SW480 (cell line): Measurements from ENCODE around the gene NR0B2.
"Not testable (repeated sequence)": the region's sequence is repeated elsewhere in the genome, so short reads cannot be mapped to it uniquely, and the experiment has no call there.

Experiments used
- DNase-seq: peaks from one replicate; pipeline ENCODE4 v3.0.0-alpha.2; 2016; ENCODE audit warnings: low spot score

NR0B2 gene

GRCh38 chr1:26889551-26890466 is 24.0 kb downstream of the NR0B2 start, which contains the start of gene GPN2:
Gene GPN2 (minus strand): TSS chr1:26890283. CDS start chr1:26890096, 187 bp downstream.
- peak; percentile 69 for DNase-seq

GRCh38 chr1:26888231-26888630 is 25.5 kb downstream of the NR0B2 start:
- DNase-seq = no peak

GRCh38 chr1:26887125-26887524 is 26.6 kb downstream of the NR0B2 start:
- DNase-seq = peak; percentile 28

GRCh38 chr1:26882696-26883463 is 30.9 kb downstream of the NR0B2 start:
- DNase-seq = no peak

- not testable (repeated sequence) for DNase-seq
These were observed 32.2 kb downstream of the NR0B2 start for GRCh38 chr1:26881611-26882010.

- DNase-seq = no peak
These were observed 34.0 kb downstream of the NR0B2 start for GRCh38 chr1:26879793-26880192.

GRCh38 chr1:26877326-26877725 is 36.4 kb downstream of the NR0B2 start:
- peak; percentile 18 for DNase-seq

GRCh38 chr1:26874896-26875295 is 38.9 kb downstream of the NR0B2 start:
- DNase-seq = no peak

GRCh38 chr1:26873097-26873496 is 40.7 kb downstream of the NR0B2 start:
- not testable (repeated sequence) for DNase-seq

GRCh38 chr1:26864610-26865480 is 48.9 kb downstream of the NR0B2 start:
- DNase-seq = peak; percentile 96

GRCh38 chr1:26863685-26864077 is 50.1 kb downstream of the NR0B2 start:
- no peak for DNase-seq

GRCh38 chr1:26862781-26863684 is 50.7 kb downstream of the NR0B2 start, which contains the start of gene SFN:
Gene SFN (plus strand): TSS chr1:26863149. CDS start chr1:26863213, 64 bp downstream.
- peak; percentile 99 for DNase-seq

- peak; percentile 47 for DNase-seq
These were observed 51.8 kb downstream of the NR0B2 start for GRCh38 chr1:26861889-26862378.
